Heart left ventricle (tissue), 16 donors: Measurements from ENCODE around the gene ATAD5. TPM values are rescaled to one million over a fixed set of nuclear protein-coding genes. Genes with fewer than 3 reads are reported as not detected.

Source experiments
- ATAC-seq, 4 donors: fragments of 200-7000 bp; cut with Tn5 transposase; one replicate each; pipeline ENCODE4 v1.9.1; 2020 to 2022; ENCODE audit warnings: moderate library complexity in 4 of 4, mild to moderate bottlenecking in 3 of 4, moderate number of reproducible peaks in 1 of 4
- DNase-seq, 5 donors: peaks; one replicate each; pipeline ENCODE4 v3.0.0-alpha.2; 2020
- H3K27ac ChIP-seq, 12 donors: fragments of 200-600 bp; sonication (generic) in 4 of 12; one replicate each; pipeline versions ENCODE4 v1.5.0 to v1.8.0; 2016 to 2022; ENCODE audit warnings: mild to moderate bottlenecking in 2 of 12
- H3K27me3 ChIP-seq, 9 donors: fragments of 200-600 bp; sonication (generic) in 2 of 9; one replicate each; pipeline versions ENCODE4 v1.5.1 to v1.8.0; 2016 to 2022; ENCODE audit warnings: mild to moderate bottlenecking in 3 of 9
- H3K36me3 ChIP-seq, 9 donors: fragments of 200-600 bp; sonication (generic) in 2 of 9; one replicate each; pipeline versions ENCODE4 v1.5.0 to v1.8.0; 2018 to 2022; ENCODE audit warnings: mild to moderate bottlenecking in 2 of 9
- H3K4me1 ChIP-seq, 12 donors: fragments of 200-600 bp; sonication (generic) in 4 of 12; one replicate each; pipeline versions ENCODE4 v1.5.0 to v1.8.0; 2016 to 2022; ENCODE audit warnings: mild to moderate bottlenecking in 3 of 12
- H3K4me3 ChIP-seq, 12 donors: fragments of 200-600 bp; sonication (generic) in 4 of 12; one replicate each; pipeline versions ENCODE4 v1.5.0 to v1.8.0; 2017 to 2022; ENCODE audit warnings: mild to moderate bottlenecking in 9 of 12, moderate library complexity in 4 of 12
- H3K9me3 ChIP-seq, 12 donors: fragments of 200-600 bp; sonication (generic) in 4 of 12; one replicate each; pipeline versions ENCODE4 v1.5.0 to v1.8.0; 2016 to 2022; ENCODE audit warnings: mild to moderate bottlenecking in 1 of 12
- CTCF ChIP-seq, 12 donors: fragments of 200-600 bp; sonication (generic) in 4 of 12; IDR thresholded peaks; one replicate each; pipeline versions ENCODE4 v1.5.0 to v1.8.0; 2018 to 2022; ENCODE audit warnings: antibody characterized with exemption in 12 of 12, mild to moderate bottlenecking in 5 of 12
- POLR2A ChIP-seq, 2 donors: fragments of 450-650 bp; IDR thresholded peaks; one replicate each; pipeline ENCODE4 v1.6.1; 2017; ENCODE audit warnings: antibody characterized with exemption in 2 of 2, mild to moderate bottlenecking in 2 of 2, moderate library complexity in 2 of 2
- WGBS, 4 donors: extraction: QIAGEN DNeasy Blood & Tissue Kit in 2 of 4; methylation state at CpG; one replicate each; pipeline versions ENCODE4 v1.1.5 to v1.1.7; 2013 to 2018; 5-methylcytosine and 5-hydroxymethylcytosine counted together
- intact Hi-C, 10 donors: fragments of 100-400 bp; cut with DNase I; formaldehyde crosslinking; loops; one replicate each; pipeline versions ENCODE4 v1.11.1 to v1.14.2; 2022
- polyA plus RNA-seq, 2 donors: library from polyadenylated mRNA; stranded (reverse); fragments of 200-250 nt; gene quantifications; one replicate each; pipeline ENCODE4 v1.2.3, GENCODE V29; 2013
- total RNA-seq, 9 donors: library from RNA; depleted of rRNA in 2 of 9; stranded (reverse); fragments of >200 nt in 2 of 9; fragmentation: NEBNext Ultra II Directional in 3 of 9; extraction: Animal tissue kit (Norgen Biotek cat#: 25700) in 3 of 9; gene quantifications; one replicate each; pipeline versions ENCODE4 v1.1.0 to v1.2.4, GENCODE V29; 2016 to 2023
- donor health status: ischemic (EF 13 %, LVEDD 7.1; RV severe dilation, severe dysfunction).
- donor health status: healthy with polysubstance abuse.
- donor health status: DM: no; HTN: yes; CAD: no.
- donor health status: DM: no; HTN: no; CAD: no.
- donor health status: ischemic (EF 25% LVEDD 6.9; RV normal size, moderate dysfunction).
- donor health status: ischemic (EF 25% LVEDD 5.7; RV mildly dilated, moderate dysfunction).
- donor health status: healthy.
- donor health status: DM: yes; HTN: yes; CAD: no.
- donor health status: ischemic (EF 35%, LVEDD 5.7; RV mildly dilated, moderate dysfunction).
- donor health status: nonischemic (EF 11% LVEDD 7.7; RV severe dilation, severe dysfunction).
- donor health status: DM: yes; HTN: yes; CAD: no.
- donor health status: PGD.
- donor health status: ischemic (EF 29% LVEDD 5.4; RV normal size, mild dysfunction).
- donor health status: nonischemic (EF 23%, LVEDD 6.1; RV moderate dilation, normal function).

ATAD5 gene
- total and polyA plus RNA-seq, 11 donors, result 0.25 to 2.5 (median 0.40) TPM

- peak overlapping the region in 10 of 12 donors; percentile 78 to 93 (median 85) for H3K27ac ChIP-seq
- H3K9me3 ChIP-seq, result no peaks in the 10 kb centered on the region
- peaks cover 0 to 60% (median 19%) of the 10 kb centered on the region in 12 donors for H3K4me1 ChIP-seq
- no peak for DNase-seq
- H3K4me3 ChIP-seq, result peak overlapping the region; percentile 68 to 99 (median 93)
- TF ChIP-seq CTCF (IDR thresholded peaks at IDR 0.05), result no peak
- no peak for TF ChIP-seq POLR2A (IDR thresholded peaks at IDR 0.05)
- intact Hi-C loops, result loop anchor here in 1 of 10 donors (2.0 to 5.0 kb wide), 2 partner anchors 222 to 347 kb away; partner anchors contain the start of gene GOSR1
- no peaks in the 10 kb centered on the region for H3K36me3 ChIP-seq
- peak in 3 of 4 donors; percentile 6 to 31 (median 14) for ATAC-seq
- 1 to 2% (median 2%) methylated on average over 11 of the region's 11 CpGs for WGBS, 4 donors
- H3K27me3 ChIP-seq, result no peaks in the 10 kb centered on the region
Observed at GRCh38 chr17:30824002-30824355, 7.8 kb upstream of the ATAD5 start.

- peak; percentile 91 to 99 (median 98) for ATAC-seq
- Histone ChIP-seq H3K4me3 (peak within 1 kb of the TSS; percentile 68 to 99 (median 93)), H3K27ac (peak within 1 kb of the TSS in 11 of 12 donors; percentile 78 to 93 (median 85)), H3K4me1 (peaks cover 0 to 54% (median 19%) of the 10 kb centered on the region in 12 donors), H3K27me3 (no peaks in the 10 kb centered on the region), H3K9me3 (no peaks in the 10 kb centered on the region), H3K36me3 (no peaks in the 10 kb centered on the region)
- intact Hi-C loops, result loop anchor here in 1 of 10 donors (2.0 to 5.0 kb wide), 2 partner anchors 222 to 348 kb away; partner anchors contain the start of gene GOSR1
- TF ChIP-seq POLR2A (IDR thresholded peaks at IDR 0.05) (peak in 1 of 2 donors; percentile 84), CTCF (IDR thresholded peaks at IDR 0.05) (peak; percentile 32 to 90 (median 68))
- peak; percentile 90 to 95 (median 92) for DNase-seq
- 3 to 21% (median 5%) methylated on average over 25 to 75 of the region's 75 CpGs for WGBS, 4 donors
Observed at GRCh38 chr17:30824356-30825145, 7.2 kb upstream of the ATAD5 start, which contains the start of gene CRLF3. Gene CRLF3, minus strand, starts transcription at chr17:30824692. Its CDS starts 41 bp downstream, at chr17:30824651.

GRCh38 chr17:30827082-30827481 lies 4.7 kb upstream of the ATAD5 start:
- Histone ChIP-seq H3K36me3 (no peaks in the 10 kb centered on the region), H3K27ac (no peak overlapping the region), H3K4me1 (peaks cover 0 to 36% (median 23%) of the 10 kb centered on the region in 12 donors), H3K9me3 (no peaks in the 10 kb centered on the region), H3K27me3 (no peaks in the 10 kb centered on the region), H3K4me3 (no peak overlapping the region)
- 78 to 89% (median 84%) methylated on average over 6 of the region's 6 CpGs for WGBS, 4 donors
- no peak for ATAC-seq
- TF ChIP-seq POLR2A (IDR thresholded peaks at IDR 0.05) (no peak), CTCF (IDR thresholded peaks at IDR 0.05) (no peak)
- DNase-seq, result no peak
- intact Hi-C loops, result no loop called here

- DNase-seq, result no peak
- H3K9me3 ChIP-seq, result no peaks in the 10 kb centered on the region
- peaks cover 0 to 28% (median 17%) of the 10 kb centered on the region in 12 donors for H3K4me1 ChIP-seq
- H3K27me3 ChIP-seq, result no peaks in the 10 kb centered on the region
- no peak for ATAC-seq
- intact Hi-C loops, result no loop called here
- TF ChIP-seq CTCF (IDR thresholded peaks at IDR 0.05) (no peak), POLR2A (IDR thresholded peaks at IDR 0.05) (no peak)
- H3K27ac ChIP-seq, result no peak overlapping the region
- 76 to 84% (median 80%) methylated on average over 5 of the region's 5 CpGs for WGBS, 4 donors
- no peaks in the 10 kb centered on the region for H3K36me3 ChIP-seq
- H3K4me3 ChIP-seq, result no peak overlapping the region
Observed at GRCh38 chr17:30829022-30829421, 2.7 kb upstream of the ATAD5 start.
